ENCODE measurements around the gene TMEM18.

Gene TMEM18

DNA sequence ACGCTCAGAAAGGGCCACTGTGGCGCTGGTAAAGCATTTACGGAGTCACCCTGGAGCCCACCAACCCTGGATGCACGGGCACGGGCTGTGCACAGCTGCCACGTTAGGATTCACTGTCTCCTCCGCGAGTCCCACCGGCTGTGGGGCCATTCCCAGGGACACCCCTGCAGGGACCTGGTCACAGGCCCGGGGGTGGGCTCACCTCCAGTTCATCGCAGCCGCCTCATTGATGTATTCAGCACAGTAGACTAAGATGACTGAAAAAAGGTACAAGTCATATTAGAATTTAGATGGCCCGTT, 4.7 kb downstream of the TMEM18 start:
- DNase-seq (ENCODE audit: low read depth) = no peak

DNA sequence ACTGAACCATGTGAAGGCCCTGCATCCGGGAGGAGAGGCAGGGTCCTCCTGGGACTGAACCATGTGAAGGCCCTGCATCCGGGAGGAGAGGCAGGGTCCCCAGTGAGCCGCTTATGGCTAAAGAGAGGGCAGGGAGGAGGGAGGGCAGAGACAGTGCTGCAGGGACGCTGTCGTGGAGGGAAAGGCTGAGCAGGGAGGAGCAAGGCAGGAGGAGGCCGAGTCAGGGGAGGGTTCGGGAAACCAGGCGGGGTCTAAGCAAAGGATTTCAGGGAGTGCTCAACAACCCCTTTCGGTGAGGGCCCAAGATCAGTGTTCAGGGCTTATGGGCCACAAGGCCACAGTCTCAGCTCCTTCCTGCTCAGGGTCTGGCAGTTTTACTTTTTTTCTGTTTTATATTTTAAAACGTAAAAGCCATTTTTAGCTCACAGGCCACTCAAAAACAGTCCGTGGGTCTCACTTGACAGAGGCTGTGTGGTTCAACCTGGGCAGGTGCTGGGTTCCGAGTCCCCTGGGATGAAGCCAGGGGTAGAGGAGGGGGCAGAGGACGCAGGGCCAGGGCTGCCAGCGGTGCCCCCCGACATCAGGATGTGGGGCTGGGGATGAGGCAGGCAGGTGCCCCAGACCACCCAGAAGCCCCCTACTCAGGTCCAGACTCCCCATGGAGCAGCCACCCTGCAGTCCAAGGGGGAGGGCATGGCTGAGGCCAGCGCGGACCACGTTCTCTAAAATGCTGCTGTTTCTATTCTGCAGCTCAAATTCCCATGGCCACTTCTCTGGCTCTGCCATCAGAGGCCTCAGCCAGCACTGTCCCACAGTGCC, 5.2 kb downstream of the TMEM18 start:
- DNase-seq (ENCODE audit: low read depth) = no peak

DNA sequence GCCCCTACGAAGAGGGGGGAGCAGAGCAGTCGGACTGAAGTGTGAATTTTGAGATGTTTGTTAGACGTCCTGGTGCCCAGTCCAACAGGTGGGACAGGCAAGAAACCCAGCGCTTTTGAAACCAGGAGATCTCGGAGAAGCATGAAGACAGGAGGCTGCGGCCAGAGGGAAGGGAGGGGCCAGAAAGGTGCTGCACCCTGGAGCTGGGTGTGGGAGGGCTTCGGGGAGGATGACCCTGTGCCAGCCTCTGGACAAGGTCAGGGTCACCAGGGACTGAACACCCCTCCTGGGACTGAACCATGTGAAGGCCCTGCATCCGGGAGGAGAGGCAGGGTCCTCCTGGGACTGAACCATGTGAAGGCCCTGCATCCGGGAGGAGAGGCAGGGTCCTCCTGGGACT, 6.1 kb downstream of the TMEM18 start:
- DNase-seq (ENCODE audit: low read depth) = no peak

DNA sequence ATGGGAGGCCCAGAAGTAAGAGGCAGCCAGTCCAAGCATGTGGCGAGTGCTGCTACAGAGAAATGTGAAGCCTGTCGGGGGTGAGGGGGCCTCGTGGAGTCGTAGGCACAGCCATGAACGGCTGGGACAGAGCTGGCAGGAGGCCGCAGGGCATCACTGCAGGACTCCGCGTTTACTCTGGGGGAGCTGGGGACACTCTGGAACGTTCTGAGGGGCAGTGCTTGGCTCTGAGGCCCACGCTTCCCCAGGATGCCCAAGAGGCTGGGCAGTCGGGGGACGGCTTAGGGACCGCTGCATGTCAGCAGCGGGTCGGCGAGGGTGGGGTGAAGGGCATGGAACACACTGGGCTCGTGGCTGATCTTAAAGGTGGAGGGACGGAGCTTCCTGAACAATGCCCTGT, 6.6 kb downstream of the TMEM18 start:
- no peak for DNase-seq (ENCODE audit: low read depth)

DNA sequence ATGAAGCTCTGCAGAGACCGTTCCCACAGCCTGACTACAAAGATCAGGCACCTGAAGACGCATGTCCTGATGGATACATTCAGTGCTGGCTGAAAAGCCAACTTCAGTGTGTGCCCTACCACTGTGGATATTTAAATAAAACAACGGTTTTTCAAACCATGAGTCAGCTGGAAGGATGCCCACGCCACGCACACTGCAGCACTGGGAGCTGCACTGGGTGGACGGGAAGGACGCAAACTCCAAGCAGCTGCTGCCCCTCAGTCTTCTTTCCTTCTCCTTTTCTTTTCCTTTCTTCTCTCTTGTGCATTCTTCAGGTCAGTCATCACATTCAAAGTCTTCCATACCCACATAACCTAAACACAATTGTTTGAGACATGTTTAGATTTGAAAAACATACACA, 7.9 kb downstream of the TMEM18 start:
- DNase-seq (ENCODE audit: low read depth) = no peak

DNA sequence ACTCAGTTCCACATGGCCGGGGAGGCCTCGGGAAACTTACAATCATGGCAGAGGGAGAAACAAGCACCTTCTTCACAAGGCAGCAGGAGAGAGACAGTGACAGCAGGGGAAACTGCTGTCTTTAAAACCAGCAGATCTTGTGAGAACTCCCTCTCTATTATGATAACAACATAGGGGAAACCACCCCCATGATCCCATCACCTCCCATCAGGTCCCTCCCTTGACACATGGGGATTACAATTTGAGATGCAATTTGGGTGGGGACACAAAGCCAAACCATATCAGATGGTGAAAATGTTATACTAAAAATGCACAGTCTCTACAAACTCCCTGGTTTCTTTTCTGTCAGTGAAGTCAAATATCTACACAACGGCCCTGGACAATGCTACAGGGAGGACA, 9.2 kb downstream of the TMEM18 start:
- DNase-seq (ENCODE audit: low read depth) = no peak

DNA sequence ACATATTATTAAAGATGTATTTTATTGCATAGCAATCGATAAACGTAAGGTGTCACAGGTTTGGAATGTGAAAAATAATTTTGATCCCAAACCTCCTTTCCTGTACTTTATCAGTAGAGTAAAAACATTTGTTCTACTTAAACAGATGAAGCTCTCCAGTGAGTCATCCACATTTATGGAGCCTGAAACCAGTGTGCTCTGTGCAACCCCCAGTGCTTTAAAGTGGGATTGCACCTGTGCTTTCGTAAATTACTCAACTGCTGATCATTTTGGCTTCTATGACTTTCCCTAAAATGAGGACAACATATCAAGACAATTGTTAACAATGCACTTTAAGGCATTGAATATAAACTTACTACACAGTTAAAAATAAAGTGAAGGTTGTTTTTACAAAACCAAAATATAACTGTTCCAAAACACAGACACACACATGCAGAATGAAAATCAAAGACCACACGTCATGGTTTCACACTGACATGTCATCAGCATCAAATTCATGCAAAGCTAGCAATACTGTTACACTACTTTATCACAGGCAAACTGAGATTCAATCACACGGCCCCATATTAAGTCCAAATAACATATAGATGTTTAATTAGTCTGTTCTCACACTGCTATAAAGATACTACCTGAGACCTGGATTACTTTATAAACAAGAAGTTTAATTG, 9.7 kb downstream of the TMEM18 start:
- no peak for DNase-seq (ENCODE audit: low read depth)

DNA sequence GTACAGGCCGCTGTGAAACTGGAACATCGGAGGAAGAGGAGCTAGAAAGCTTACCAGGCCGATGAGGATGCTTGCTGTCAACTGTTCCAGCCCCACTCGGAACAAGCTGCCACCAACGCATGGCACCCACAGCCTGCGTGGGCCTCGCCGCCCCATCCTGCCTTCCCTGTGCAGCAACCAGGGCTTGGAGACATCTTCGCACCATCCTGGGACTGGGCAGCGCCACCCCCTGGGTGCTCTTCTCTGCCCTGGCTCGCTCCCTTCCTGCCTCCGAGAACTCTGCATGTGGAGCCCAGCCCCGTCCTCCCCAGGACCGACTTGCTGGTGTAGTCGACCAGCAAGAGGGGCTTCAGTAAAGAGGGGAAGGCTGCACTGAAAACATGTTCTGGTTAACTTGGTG, 10.8 kb downstream of the TMEM18 start:
- no peak for DNase-seq (ENCODE audit: low read depth)

DNA sequence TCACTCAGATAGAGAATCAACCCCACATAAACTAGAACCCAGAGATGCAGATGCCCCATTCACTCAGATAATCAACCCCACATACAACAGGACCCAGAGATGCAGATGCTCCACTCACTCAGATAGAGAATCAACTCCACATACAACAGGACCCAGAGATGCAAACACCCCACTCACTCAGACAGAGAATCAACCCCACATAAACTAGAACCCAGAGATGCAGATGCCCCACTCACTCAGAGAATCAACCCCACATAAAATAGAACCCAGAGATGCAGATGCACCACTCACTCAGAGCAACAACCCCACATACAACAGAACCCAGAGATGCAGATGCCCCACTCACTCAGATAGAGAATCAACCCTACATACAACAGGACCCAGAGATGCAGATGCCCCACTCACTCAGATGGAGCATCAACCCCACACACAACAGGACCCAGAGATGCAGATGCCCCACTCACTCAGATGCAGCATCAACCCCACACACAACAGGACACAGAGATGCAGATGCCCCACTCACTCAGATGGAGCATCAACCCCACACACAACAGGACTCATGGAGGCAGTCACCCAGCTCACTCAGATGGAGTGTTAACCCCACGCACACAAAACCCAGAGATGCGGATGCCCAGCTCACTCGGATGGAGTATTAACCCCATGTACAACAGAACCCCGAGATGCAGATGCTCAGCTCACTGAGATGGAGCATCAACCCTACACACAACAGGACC, 11.7 kb downstream of the TMEM18 start:
- DNase-seq (ENCODE audit: low read depth) = no peak

DNA sequence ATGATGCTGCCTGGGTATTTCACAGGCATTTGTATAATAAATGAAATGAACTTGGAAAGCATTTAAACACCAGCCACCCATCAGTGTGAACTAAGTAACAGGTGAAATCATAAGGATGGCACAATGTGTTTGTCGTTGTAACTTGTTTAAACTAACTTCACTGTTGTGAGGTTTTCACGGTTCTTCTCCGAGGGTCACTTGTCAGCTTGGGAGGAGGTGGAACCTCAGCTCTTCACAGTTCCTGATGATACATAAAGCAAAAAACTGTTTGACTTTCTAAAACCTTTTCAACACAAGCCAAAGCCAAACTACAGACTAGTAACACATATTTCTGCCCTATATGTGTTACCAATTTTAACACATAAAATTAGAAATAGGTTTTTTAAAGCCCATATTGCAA, 13.1 kb downstream of the TMEM18 start:
- no peak for DNase-seq (ENCODE audit: low read depth)

DNA sequence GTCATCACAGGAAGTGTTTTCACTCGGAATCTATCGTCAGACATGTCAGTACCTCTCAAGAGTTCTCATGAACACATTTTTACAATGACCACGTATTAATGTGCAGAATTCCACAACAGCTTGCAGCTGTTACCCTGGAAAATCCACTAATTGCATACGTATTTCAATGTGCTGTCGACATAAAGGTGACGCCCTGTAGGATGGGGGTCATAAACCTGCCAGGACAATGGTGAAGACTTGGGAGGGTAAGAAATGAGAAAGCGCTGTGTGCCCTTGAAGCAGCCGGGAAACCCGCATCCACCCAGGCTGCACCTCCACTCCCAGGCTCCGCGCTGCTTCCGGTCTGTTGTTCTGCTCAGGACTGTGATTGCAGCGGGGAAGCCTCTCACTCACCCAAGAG, 14.0 kb downstream of the TMEM18 start:
- DNase-seq (ENCODE audit: low read depth) = no peak

DNA sequence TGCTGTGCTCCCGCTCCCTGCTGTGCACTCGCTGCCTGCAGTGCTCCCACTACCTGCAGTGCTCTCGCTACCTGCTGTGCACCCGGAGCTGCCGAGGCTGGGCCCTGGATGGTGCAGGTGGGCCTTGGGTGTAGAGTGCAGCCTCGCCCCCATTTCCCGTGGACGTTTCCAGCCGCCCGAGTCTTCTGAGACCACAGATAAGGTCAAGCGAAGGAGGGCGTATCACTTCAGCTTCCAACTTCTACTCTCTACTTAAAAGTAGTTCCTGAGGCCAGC, 15.9 kb downstream of the TMEM18 start:
- no peak for DNase-seq (ENCODE audit: low read depth)

DNA sequence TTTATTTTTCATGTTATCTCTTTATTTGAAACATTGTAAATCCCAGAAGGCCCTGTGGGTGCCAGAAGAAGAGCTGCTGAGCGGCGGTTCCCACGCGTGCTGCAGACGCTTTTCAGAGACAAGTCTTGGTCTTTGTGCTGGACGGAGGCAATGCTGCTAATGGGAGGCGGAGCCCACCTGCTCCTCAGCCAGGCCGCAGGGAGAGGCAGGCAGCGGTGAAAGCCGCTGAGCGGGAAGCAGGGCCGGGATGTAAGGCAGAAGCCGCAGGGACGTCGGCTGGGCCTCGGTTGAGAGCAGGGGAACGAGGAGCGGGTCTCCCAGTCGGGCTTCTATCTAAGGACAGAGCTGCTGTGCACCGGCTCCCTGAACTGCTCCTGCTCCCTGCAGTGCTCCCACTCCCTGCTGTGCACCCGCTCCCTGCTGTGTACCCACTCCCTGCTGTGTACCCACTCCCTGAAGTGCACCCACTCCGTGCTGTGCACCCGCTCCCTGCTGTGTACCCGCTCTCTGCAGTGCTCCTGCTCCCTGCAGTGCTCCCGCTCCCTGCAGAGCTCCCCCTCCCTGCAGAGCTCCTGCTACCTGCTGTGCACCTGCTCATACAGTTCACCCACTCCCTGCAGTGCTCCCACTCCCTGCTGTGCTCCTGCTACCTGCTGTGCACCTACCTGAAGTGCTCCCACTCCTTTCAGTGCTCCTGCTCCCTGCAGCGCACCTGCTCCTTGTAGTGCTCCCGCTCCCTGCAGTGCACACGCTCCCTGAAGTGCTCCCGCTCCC, 16.4 kb downstream of the TMEM18 start:
- DNase-seq (ENCODE audit: low read depth) = no peak

DNA sequence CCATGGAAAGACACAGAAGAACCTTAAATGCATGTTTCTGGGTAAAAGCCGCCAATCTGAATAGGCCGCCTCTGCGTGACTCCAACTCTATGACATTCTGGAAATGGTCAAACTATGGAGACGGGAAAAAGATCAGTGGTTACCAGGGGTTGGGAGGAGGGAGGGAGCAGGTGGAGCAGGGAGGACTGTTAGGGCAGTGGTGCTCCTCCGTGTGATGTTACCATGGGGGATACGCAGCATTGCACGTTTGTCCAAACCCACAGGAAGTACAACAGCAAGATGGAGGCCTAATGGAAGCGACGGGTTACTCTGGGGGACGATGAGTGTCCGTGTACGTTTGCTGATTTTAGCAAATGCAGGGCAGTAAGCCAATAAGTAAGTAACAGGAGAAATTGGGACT, 17.2 kb downstream of the TMEM18 start:
- no peak for DNase-seq (ENCODE audit: low read depth)

DNA sequence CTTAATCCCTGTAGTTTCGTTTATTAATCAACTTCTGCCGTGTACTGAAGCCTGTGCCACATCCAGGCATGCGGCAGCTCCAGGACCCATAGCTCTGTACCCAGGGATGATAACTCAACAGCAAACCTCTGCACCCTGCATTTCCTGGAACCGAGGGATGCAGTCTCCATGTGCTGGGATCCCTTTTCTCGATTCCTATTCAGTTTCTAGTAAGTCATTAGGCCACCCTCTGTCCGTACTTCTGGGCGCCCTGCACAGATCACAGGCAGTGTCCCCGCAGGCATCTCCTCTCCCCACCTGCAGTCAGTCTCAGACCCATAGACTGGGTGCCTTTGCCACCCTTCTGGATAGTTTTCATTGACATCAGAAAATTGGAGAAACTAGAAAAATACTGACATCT, 18.8 kb downstream of the TMEM18 start:
- DNase-seq (ENCODE audit: low read depth) = no peak

DNA sequence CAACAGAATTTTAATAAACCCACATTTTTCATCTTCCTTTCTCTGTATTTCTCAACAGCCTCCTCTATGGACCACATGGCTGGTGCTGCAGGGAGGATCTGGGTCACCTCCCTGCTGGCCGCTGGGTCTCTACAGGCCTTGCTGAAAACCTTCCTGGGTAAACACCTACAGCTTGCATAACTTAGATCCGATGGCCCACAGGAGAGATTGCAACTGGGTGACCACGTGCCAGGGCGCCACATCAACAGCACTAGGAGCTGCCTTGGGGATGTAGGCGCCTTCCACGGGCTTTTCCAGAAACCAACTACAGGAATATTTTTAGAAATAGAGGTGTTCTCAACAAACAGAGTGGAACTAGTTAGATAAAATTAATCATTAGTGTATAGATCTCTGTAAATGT, 19.4 kb downstream of the TMEM18 start:
- no peak for DNase-seq (ENCODE audit: low read depth)

DNA sequence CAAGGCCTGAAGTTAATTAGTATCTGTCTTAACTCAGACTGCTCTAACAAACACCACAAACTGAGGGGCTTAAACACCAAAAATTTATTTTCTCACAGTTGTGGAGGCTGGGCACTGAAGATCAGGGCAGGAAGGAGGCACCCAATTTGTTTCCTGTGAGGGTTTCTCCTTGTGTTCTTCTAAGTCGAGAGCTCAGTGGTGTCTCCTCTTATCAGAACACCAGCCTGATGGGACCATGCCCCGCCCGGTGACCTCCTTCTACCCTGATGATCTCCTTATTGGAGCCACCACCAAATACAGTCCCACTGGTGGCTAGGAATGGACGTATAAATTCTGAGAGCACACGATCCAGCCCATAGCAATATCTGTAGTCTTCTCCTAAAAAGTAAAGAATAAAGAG, 20.5 kb downstream of the TMEM18 start:
- DNase-seq (ENCODE audit: low read depth) = no peak

DNA sequence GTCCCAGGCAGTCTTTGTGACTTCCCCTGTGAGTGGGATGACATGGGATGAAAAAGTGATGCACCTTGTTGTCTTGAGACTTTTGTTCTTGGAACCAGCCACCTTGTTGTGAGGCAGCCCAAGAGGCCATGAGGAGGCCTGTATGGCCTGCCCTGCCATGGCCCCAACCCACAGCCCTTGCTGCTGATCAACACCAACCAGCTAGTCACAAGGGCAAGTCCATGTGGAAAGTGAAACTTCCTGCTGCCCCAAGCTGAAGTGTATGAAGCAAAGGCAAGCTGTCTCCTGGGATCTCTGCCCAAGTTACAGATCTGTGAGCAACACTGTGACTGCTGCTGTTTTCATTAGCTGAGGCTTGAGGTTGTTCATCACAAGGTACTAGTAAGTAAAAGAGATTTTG, 21.6 kb downstream of the TMEM18 start:
- DNase-seq (ENCODE audit: low read depth) = no peak

DNA sequence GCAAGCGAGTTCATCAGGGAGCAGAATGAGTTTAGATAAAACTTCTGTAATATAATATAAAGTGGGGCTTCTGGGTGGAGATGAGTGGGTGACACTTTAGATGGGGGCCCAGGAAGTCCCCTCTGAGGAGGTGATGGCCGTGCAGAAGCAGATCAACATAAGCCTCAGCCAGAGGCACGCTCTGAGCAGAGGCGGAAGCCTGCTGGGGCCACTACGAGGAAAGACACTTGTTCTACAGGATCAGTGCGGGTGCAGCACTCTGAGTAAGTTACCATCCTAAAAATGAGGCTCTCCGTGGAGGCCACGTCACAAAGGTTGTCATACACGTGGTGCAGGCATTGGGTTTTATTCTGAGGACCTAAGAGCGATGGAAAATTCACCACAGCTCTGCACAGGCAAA, 22.3 kb downstream of the TMEM18 start:
- no peak for DNase-seq (ENCODE audit: low read depth)

DNA sequence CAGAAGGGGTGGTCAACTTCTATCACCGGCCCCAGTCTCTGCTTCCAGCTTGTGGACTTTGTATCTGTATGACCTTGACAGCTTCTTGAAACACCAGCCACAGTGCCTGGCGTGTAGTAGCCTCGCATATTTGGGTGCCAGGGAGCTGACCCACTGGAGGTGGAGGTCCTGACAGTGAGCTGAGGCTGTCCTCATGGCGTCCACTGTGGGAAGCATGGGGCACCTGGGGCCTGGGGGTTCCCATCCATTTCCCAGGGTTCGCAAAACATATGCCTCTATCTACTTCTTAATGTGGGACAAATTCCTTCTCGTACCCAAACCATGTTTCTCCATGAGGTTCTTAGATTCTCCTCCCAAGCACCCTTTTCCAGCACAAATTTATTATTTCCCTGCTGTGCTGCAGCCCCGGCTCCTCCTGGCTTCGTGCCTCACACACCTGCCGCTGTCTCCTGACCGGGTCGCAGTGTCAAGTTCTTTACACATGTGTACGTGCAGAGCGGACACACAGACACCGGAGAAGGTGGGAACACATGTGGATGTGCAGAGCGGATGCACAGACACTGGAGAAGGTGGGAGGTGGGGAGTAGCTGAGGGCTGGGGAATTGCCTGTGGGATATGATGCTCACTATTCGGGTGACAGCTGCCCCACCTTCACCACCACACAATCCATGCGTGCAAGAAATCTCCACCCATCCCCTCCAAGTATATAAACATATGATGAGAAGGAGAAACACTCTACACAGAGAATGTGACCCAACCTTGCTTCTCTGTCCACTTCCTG, 23.4 kb downstream of the TMEM18 start:
- no peak for DNase-seq (ENCODE audit: low read depth)

DNA sequence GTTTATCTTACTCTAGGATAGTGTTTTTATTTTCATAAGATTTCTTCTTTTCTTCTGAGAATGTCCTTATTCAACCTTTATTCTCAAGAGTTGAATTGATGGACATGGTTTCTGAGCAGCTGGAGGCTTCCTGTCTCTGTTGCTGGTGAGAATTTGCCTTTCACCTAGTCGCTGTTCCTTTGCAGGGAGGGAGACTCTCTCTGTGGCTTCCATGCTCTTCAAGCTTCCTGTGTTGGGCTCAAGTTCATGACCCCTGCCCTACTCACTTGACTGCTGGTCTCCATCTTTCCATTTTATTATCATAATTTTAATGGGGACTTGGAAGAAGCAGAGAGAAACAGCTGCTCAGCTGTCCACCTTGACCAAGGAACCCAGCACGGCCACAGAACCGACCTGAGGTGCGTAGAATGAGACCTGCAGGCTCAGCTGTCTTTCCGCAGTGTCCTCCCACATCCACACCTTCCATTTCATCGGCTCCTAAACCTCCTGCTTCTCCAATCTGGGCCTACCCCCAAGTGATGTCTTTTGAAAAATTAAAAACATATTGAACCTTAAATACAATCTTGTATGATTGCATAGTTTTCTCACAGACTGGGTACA, 24.2 kb downstream of the TMEM18 start:
- DNase-seq (ENCODE audit: low read depth) = no peak

DNA sequence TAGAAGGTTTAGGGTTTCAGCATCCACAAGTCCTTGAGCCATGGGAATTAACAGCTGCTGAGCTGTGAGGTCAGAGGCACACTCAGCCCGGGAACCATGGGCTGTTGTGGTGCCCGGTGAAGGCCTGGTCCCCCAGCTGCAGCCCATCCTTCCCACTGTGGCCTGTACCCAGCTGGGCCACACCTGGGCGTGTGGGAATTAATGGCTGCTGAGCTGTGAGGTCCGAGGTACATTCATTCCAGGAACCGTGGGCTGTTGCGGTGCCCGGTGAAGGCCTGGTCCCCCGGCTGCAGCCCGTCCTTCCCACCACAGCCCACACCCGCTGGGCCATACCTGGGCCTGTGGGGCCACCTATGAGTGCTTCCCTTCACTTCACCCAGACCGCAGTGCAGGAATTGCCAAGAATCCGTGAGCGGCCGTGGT, 25.2 kb downstream of the TMEM18 start:
- no peak for DNase-seq (ENCODE audit: low read depth)
